Measurements from ENCODE around the gene COL27A1.
"Not testable (repeated sequence)": the region's sequence is repeated elsewhere in the genome, so short reads cannot be mapped to it uniquely, and the experiment has no call there.

COL27A1 gene

DNA sequence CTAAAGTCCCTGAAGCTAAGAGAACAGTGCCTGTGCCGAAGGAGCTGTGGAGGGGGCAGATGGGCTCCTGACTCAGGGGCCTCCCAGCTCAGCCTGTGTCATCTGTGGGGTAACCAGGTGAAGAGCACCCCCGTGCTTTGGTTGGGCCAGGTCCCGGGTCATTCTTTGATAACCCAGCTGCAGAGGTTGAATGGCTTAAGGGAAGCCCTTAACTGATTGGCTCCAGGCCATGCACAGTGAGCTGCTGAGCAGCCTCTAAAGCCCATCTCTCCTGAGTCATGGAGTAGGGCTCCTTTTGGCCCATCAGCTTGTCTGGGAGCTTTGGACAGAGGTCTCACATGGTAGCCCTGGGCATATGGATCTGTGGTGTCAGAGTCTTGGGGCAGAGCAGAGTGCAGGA is 28.7 kb downstream of the COL27A1 start:
- no peak for DNase-seq (ENCODE audit: low read depth in 2 of 2)

DNA sequence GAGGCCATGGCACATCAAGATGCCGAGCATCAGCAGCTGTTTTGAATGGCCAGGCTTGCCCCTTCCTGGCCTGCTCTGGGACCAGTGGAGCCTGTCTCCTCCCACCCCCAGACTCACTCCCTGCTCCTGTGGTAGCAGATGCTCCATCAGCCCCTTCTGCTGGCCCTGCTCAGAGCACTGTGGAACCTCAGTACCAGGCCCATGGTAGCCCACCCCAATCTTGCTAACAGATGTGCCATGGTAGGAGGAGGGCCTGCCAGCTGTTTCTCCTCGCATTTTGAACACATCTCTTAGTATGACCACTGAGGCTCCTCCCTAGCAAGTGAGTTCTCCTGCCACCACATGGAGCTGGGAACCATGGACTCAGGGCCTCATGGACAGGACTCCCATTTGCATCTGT is 29.5 kb downstream of the COL27A1 start:
- DNase-seq (ENCODE audit: low read depth in 2 of 2) = no peak

DNA sequence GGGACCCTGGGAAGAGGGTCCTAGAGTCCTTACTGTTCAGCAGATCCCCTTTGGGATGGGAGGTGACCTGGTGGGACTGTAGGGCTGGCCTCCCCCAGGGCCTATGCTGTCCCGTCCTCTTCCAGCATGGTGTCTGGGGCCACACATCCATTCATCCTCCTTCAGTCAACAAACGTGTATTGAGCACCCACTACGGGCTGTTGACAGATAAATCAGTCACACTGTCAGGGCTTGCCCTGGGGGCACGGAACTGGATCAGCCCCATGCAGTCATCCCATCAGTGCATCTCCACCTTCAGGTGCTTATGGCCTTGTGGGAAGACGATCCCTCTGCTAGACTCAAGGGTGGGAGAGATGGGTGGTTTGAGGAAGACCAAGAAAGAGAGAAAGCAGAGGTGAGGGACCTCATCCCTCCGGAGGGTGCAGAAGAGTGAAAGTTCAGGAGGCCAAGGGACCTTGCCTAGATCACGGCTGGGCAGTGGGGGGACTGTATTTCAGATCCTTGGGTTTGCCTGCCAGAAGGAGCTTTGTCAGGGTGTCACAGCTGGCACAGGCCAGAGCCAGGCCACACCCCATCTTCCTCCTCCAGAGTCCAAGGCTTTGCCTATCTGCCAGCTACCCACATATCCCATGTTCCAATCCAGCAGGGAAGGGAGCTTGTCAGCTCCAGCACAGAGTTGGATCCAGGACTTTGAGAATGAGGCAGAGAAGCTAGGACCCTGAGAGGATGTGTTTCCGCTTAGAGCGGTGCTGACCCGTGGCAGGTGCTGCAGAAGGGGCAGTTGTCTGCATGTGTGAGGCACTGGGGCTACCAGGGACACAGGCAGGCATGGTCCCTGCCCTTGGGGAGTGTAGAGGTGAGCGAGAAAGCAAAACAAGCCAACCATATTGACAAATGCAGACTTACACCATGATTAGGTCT is 30.5 kb downstream of the COL27A1 start:
- DNase-seq (ENCODE audit: low read depth in 2 of 2) = no peak

DNA sequence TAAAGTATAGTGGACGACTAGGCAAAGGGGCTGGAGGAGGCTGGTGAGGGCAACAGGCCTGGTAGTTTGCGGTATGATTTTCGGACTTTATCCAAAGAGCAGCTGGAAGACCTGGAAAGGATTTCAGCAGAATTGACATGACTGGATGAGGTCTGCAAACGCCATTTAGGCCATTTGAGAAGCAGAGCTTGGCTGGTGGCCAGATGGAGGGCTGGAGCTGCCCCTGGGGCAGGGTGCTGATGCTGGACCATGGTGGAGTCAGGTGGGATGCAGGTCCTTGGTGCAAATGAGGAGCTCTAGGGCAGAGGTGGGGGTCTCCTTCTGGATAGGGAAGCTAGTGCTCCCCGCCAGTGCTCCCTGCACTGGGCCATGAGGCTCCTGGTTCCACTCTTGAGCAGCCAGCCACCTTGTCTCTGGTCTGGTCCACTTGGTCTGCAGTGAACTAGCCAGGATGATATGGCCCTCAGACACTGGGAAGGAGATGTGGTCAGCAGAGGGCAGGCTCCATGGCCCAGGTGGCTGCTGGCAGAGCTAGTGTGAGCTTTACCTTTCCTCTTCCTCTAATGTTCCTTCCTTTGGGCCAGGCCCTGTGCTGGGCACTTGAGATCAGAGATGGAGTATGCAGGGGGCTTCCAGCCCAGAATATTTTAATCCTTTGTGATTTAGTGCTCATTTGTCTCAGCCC is 31.4 kb downstream of the COL27A1 start:
- no peak for DNase-seq (ENCODE audit: low read depth in 2 of 2)

DNA sequence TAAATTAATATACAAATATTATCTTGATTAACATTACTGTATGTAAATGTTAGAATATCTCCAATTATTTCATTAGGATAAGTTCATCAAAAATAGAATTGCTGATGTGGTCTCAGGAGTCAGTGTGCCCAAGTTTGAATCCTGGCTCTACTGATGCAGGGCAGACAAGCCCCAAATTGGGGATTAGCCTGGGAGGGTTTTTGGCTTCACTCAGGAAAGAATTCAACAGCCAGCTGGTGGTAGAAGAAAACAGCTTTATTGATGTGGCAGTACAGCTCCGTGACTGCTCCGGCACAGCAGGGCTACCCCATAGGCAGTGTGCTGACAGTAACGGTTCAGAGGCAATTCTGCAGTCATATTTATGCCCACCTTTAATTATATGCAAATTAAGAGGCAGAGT is 32.5 kb downstream of the COL27A1 start:
- DNase-seq (ENCODE audit: low read depth in 2 of 2) = no peak

DNA sequence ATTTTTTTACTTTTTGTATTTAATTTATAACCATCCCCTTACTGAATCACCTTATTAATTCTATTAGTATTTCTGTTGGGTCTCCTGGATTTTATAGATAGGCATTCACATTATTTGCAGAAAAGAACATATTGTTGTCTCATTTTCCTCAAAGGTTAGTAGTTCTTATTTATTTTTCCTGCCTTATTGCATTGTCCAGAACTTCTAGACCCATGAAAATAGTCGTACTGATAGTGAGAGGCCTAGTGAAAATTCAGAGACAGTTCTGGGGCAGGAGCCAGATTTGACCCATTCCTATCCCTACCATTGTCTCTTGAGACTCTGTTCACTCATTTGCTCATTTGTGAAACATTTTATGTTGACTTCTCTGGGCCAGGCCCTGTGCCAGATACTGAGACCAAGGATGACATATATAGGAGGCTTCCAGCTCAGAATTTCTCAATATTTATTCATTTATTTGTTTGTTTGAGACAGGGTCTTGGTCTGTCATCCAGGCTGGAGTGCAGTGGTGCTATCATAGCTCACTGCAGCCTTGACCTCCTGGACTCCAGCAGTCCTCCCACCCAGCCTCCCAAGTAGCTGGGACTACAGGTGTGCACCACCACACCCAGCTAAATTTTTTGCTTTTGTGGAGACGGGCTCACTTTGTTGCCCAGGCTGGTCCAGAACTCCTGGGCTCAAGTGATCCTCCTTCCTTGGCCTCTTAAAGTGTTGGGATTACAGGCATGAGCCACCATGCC is 34.7 kb downstream of the COL27A1 start:
- DNase-seq (ENCODE audit: low read depth in 2 of 2) = no peak

DNA sequence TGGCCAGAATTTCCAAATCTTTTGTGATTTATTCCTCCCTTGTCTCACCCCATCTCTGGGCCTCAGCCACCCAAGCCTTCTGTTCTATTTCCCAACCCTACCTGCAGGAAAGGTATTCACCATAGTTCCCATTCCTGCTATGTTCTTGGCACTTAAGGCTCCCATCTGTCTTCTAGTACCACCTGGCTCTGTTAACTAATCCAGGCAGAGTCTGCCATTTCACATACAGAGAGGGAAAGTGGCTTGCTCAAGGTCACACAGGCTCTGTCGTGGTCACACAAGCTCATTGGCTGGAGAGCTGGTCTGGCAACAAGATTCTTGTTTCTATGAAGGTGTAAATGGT is 35.2 kb downstream of the COL27A1 start:
- DNase-seq (ENCODE audit: low read depth in 2 of 2) = no peak

DNA sequence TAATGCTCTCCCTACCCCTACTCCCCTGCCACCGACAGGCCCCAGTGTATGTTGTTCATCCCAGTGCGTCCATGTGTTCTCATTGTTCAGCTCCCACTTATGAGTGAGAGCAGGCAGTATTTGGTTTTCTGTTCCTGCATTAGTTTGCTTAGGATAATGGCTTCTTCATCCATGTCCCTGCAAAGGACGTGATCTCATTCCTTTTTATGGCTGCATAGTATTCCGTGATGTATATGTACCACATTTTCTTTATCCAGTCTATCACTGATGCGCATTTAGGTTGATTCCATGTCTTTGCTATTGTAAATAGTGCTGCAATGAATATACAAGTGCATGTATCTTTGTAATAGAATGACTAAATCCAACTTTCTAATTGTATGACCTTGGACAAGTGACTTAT is 36.1 kb downstream of the COL27A1 start:
- DNase-seq (ENCODE audit: low read depth in 2 of 2) = not testable (repeated sequence)

DNA sequence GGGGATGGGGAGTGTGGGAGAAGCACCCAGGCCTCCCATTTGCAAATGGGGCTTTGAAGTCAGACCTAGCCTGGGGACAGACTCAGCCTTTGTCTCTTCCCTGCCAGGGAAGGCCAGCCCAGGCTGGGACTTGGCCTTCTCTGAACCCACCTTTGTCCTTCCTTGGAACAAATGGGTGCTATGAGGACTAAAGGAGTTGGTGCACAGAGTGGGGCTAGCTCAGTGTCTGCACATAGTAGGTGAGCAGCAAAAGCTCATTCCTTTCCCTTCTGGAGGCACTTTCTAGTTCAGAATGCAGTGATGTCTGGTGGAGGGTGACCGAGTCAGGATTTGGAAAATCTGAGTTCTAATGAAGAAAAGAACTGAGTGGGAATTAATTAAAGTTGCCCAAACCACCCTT is 37.2 kb downstream of the COL27A1 start:
- DNase-seq (ENCODE audit: low read depth in 2 of 2) = no peak

DNA sequence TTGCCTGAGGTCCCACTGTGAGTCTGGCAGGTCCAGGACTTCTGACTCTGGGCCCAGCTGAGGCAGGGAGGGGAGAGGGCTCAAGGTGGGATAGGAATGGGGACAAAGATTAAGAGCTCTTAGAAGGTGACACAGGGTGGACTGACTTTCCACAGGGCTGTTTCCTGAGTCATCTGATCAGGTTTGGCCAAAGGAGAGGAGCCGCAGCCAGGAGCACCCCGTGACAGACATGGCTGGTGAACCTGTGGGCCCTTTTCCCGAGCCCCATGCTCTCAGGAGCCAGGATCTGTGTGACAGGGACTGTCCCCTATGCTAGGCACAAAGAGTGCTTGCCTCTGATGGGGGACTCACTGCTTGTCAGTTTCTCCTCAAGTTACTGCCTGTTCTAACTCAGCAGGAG is 37.8 kb downstream of the COL27A1 start:
- no peak for DNase-seq (ENCODE audit: low read depth in 2 of 2)

DNA sequence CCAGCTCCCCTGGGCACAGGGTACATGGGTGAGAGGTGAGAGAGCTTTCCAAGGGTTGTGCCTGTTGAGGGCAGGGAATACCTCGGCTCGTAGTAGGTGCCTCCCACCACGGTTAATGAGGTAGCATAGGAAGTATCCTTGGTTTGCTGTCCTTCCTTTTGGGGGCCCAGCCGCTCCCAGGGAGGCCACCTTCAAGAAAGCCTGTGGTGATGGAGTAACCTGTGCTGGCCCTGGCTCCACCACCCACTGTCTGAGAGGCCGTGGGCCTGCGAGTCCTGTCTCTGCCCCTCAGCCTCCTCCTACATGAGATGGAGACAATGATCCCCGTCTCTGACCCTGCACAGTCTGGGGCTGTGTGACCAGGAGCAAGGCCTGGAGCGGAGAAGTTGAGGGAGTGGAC is 40.8 kb downstream of the COL27A1 start:
- no peak for DNase-seq (ENCODE audit: low read depth in 2 of 2)

DNA sequence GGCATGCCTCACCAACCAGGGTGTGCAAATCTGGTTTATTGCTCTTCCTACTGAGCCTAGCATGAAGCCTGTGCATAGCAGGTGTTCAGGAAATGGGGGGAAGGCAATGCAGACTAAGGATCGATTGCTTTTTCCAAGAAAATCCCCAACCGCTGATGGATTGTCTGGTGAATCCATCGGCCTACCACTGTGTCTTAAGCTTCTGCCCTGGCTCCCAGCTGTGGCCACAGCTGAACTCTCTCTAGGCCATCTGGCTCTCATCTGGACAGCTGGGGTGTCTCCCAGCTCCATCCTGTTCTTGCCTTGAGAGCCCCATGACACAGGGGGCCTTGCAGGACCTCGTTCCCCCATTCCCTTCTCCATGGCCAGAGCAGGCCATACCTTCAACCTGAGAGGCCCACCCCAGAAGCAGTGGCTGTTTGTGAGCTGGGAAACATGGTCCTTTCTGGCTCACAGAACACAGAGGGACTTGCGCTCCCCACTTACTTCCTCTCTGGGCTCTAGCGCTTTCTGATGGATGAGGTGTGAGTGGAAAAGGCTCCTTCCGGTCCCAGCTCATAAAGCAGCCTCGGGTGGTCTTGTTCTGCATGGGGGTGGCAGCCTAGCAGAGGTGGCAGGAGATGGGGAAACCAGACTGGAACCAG is 41.8 kb downstream of the COL27A1 start:
- DNase-seq (ENCODE audit: low read depth in 2 of 2) = no peak

DNA sequence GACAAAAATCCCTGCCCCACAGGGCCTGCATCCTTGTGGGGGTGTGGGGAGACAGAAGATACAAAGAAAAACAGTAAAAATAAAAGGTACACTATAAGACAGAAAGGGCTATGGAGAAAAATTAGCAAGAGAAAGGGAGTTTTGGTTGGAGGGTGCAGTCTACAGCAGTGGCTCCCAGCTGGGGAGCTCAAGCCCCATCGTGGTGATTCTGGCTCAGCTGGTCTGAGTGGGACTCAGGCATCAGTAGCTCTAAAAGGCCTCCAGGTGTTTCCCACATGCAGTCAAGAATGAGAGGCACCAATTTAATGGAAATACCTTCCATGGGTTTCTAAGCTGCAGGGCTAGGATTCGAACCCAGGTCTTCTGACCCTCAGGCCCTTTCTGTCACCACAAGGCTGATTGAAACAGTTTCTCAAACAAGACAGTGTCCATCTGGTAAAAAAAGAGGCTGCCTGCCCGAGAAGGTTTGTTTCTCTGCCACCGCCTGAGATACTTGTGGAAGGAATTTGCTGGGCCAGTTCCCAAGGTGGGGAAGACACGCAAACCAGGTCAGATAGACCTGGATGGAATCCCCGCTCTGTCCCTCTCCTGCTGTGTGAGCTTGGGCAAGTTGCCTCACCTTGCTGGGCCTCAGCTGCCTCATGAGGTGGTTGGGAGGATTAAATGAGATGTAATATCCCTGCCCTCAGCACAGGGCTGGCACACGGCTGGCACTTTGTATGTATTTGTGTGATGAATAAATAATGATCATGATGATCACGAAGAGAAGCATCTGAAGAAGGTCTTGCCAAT is 43.1 kb downstream of the COL27A1 start:
- DNase-seq (ENCODE audit: low read depth in 2 of 2) = no peak

DNA sequence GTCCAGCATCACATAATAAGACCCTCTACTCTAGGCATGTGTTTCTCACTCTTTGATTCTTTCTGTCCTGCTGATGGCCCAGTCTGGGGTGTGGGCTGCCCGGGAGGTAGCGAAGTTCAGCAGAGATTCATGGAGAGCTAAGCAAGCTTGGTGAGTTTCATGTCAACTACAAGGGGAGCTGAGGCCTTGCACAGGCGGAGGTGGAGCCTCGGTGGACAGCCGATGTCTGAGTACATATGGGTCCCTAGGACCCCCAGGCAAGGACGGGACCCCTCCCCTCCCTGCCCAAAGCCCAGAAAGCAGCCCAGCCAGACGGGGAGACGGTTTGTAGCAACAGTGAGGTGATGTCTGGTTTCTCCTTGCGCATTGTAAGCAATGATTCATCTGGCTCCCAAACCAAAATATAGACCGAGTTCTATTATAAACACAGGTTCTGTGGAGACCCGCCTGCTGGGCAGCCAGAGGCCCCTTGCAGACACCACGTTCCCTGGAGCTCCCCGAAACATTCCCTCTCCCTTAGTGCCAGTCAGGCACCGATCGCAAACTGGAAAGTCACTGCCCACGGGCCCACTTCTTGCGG is 45.5 kb downstream of the COL27A1 start:
- no peak for DNase-seq (ENCODE audit: low read depth in 2 of 2)

DNA sequence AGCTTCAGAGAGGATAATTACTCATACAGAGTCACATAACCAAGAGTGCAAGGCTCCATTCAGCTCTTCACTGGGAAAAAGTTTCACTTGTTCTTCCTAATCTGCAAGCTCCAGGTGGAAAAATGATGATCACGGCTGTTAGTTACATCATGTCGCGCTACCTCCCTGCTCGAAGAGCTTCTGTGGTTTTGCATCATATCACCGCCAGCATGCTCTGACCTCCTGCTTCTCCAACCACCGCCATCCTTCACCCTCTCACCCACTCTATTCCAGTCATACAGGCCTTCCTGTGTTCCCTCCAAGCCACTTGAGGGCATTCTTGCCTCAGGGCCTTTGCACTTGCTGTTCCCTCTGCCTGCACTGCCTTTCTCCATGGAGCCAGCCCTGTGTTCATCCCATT is 47.1 kb downstream of the COL27A1 start:
- DNase-seq (ENCODE audit: low read depth in 2 of 2) = no peak

DNA sequence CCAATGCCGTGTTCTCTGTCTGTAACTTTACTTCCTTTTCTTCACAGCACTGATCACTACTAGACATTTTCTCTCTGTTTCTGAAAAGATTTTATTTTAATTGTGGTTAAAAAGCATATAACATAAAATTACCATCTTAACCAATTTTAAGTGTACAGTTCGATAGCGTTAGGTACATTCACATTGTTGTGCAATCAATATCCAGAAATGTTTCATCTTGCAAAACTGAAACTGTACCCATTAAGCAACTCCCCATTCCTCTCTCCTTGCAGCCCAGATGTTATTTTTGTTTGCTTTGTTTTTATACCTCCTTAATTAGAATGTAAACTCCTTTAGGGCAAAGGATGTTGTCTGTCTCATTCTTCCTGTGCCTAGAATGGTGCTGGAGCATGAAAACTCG is 47.5 kb downstream of the COL27A1 start:
- DNase-seq (ENCODE audit: low read depth in 2 of 2) = no peak

DNA sequence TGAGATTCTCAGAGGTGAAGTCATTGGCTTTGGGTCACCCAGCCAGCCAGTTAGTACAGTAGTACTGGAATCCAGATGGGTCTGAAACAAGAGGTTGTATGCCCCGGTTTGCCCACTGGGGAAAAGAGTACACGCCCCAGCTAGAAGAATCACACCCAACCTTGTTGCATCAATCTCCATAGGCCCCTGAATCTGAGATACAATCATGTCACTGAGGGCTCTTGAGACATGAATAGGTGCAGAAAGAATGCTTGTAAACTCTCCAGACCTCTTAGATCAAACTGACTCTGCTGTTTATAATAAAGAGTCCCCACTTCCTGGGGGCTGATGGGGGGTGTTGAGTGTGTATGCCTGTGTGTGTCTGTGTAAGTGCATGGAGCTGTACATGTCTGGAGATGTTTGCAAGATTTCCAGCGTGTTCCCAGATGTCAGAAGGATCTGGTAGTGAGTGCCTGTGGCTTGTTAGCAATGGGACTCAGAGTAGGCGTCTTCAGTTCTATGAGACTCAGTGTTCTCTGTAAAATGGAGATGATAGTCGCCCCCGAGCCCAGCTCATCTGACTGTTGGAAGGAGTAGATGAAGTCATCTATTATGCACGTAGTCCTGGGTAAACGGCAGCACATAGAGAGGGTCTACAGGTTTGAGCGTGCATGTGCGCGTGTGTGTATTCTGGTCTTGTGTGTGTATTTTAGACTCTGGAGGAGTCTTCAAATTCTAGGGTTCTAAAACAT is 48.2 kb downstream of the COL27A1 start:
- no peak for DNase-seq (ENCODE audit: low read depth in 2 of 2)

DNA sequence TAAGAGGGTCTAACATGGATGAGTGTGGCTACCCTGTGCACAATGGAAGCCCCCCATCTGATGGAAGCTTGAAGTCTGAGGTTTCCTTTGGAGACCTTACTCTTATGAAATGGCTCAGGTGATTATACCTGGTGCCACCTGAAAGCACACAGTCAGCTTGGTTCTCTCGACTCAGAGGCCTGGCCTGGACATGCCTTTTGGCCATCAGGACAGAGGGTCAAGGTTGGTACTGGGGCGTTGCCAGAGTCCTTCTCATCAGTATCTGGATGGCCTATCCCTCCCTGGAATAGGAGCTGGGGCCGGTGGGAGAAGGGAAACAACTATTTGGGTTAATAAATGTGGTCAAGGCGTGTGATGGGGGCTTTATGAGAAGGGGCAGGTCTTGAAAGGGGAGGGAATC is 48.9 kb downstream of the COL27A1 start:
- no peak for DNase-seq (ENCODE audit: low read depth in 2 of 2)

DNA sequence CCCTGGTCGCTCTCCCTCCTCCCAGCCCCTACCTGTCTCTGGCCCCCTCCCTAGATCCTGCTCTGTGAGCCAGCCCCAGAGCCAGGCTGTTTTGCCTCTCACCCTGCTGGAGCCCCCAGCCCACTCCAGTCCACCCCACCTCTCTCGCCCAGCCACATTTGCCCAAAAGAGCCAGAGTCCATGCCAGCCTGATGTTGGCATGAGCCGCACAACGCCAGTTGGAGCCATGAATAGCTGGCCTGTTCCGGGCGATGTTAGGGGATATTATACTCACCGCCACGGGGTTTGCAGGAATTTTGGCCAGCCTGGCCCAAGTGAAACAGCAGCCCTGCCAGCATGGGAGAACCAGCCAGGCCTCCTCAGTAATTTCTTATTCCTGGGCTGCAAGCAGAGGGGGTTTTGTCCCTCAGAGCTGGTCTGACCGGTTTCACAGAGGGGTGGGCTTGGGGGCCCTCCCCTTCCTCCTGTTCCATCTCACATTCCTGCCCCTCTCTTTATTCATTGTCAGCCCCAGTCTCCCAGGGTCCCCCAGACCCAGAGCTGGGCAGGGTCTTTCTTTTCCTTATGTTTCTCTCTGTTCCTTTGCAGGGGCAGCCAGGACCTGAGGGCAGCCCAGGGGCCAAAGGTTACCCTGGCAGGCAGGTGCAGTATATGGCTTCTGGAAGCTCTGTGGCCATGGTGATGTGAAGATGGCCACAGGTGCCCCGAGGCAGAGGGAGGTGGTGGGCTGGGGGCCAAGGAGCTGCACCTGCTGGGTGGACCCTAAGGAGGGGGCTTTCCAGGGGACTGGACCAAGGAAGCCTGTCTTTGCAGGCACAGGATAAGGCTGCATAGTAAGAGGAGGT is 50.1 kb downstream of the COL27A1 start:
- no peak for DNase-seq (ENCODE audit: low read depth in 2 of 2)
